ENCODE data around the gene TAB2. TPM values are rescaled to one million over a fixed set of nuclear protein-coding genes. Genes with fewer than 3 reads are reported as not detected.

Gene TAB2
- total RNA-seq, 1 donor from 2014 or later: 45.1 TPM

- H3K4me1 Mint-ChIP-seq: peaks cover 36% of the 10 kb centered on the region
- no peaks in the 10 kb centered on the region for H3K9me3 Mint-ChIP-seq
- no peak overlapping the region for H3K4me3 Mint-ChIP-seq
- no peaks in the 10 kb centered on the region for H3K36me3 Mint-ChIP-seq (ENCODE audit: low read depth)
- TF ChIP-seq CTCF (conservative IDR thresholded peaks at IDR 0.05): no peak
- no peak overlapping the region for H3K27ac Mint-ChIP-seq (ENCODE audit: unreplicated experiment)
- DNase-seq (ENCODE audit: low read depth, low spot score): no peak
- H3K27me3 Mint-ChIP-seq (ENCODE audit: low read depth): no peaks in the 10 kb centered on the region
Measured at GRCh38 chr6:149335924-149336608, 18.6 kb downstream of the TAB2 start.

- no peak for DNase-seq (ENCODE audit: low read depth, low spot score)
- Mint-ChIP-seq H3K4me3 (no peak overlapping the region), H3K9me3 (no peaks in the 10 kb centered on the region), H3K27ac (ENCODE audit: unreplicated experiment) (no peak overlapping the region), H3K36me3 (ENCODE audit: low read depth) (no peaks in the 10 kb centered on the region), H3K27me3 (ENCODE audit: low read depth) (no peaks in the 10 kb centered on the region), H3K4me1 (peaks cover 31% of the 10 kb centered on the region)
- TF ChIP-seq CTCF (conservative IDR thresholded peaks at IDR 0.05): no peak
Measured at GRCh38 chr6:149336609-149336928, 19.1 kb downstream of the TAB2 start.

GRCh38 chr6:149337320-149337719 lies 19.8 kb downstream of the TAB2 start:
- H3K4me1 Mint-ChIP-seq: peaks cover 24% of the 10 kb centered on the region
- no peaks in the 10 kb centered on the region for H3K27me3 Mint-ChIP-seq (ENCODE audit: low read depth)
- H3K9me3 Mint-ChIP-seq: no peaks in the 10 kb centered on the region
- H3K4me3 Mint-ChIP-seq: no peak overlapping the region
- H3K36me3 Mint-ChIP-seq (ENCODE audit: low read depth): no peaks in the 10 kb centered on the region
- TF ChIP-seq CTCF (conservative IDR thresholded peaks at IDR 0.05): no peak
- no peak overlapping the region for H3K27ac Mint-ChIP-seq (ENCODE audit: unreplicated experiment)
- no peak for DNase-seq (ENCODE audit: low read depth, low spot score)

- no peak for DNase-seq (ENCODE audit: low read depth, low spot score)
- Mint-ChIP-seq H3K9me3 (no peaks in the 10 kb centered on the region), H3K27ac (ENCODE audit: unreplicated experiment) (no peak overlapping the region), H3K4me1 (peaks cover 9% of the 10 kb centered on the region), H3K4me3 (no peak overlapping the region), H3K27me3 (ENCODE audit: low read depth) (no peaks in the 10 kb centered on the region), H3K36me3 (ENCODE audit: low read depth) (no peaks in the 10 kb centered on the region)
- TF ChIP-seq CTCF (conservative IDR thresholded peaks at IDR 0.05): no peak
Measured at GRCh38 chr6:149340200-149340599, 22.7 kb downstream of the TAB2 start.

- H3K4me1 Mint-ChIP-seq: peaks cover 3% of the 10 kb centered on the region
- TF ChIP-seq CTCF (conservative IDR thresholded peaks at IDR 0.05): no peak
- no peak for DNase-seq (ENCODE audit: low read depth, low spot score)
- no peaks in the 10 kb centered on the region for H3K27me3 Mint-ChIP-seq (ENCODE audit: low read depth)
- no peak overlapping the region for H3K4me3 Mint-ChIP-seq
- H3K9me3 Mint-ChIP-seq: no peaks in the 10 kb centered on the region
- H3K36me3 Mint-ChIP-seq (ENCODE audit: low read depth): no peaks in the 10 kb centered on the region
- no peak overlapping the region for H3K27ac Mint-ChIP-seq (ENCODE audit: unreplicated experiment)
Measured at GRCh38 chr6:149342525-149342924, 25.0 kb downstream of the TAB2 start.

Measured in neural crest cell (in vitro differentiated cells).